ENCODE measurements around the gene A4GALT. TPM values are rescaled to one million over a fixed set of nuclear protein-coding genes. Genes with fewer than 3 reads are reported as not detected.

A4GALT gene
- total RNA-seq, 1 donor from 2014 or later = 6.0 TPM

DNA sequence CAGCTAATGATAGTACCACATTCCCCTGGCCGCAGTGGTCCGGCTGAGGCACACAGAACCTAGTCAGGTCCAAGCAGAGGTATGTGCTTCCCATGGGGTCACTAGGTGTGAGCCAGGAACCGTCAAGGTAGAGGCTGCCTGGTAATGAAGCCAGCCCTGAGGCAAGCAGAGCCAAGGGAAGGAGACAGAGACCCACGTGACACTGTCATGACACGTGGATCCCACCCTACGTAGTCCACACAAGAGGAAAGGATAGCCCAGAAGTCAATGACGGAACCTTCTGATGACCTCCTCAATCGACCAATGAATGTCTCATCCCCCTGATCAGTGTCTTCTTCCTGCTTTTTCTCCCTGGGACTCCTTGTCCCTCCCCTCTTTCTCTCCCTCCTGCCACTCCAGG, 19.0 kb downstream of the A4GALT start:
- DNase-seq = no peak

DNA sequence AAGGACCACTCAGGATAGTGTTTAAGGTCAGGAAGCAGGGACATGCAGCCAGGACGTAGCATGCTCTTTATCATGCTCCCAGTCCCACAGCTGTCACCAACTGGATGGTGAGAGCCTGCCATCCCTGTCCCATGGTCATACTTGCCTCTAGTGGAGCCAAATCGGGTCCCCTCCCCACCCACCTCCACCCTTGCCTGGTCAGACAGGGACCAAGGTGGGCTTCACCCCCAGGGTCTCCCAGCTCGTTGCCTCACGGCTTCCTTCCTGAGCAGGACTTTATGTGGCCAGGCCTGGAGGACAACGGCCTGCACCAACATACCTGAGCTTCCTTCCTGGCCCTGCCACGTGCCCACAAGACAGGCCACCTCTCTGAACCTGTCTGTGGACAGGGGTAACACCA, 19.8 kb downstream of the A4GALT start:
- DNase-seq = no peak

DNA sequence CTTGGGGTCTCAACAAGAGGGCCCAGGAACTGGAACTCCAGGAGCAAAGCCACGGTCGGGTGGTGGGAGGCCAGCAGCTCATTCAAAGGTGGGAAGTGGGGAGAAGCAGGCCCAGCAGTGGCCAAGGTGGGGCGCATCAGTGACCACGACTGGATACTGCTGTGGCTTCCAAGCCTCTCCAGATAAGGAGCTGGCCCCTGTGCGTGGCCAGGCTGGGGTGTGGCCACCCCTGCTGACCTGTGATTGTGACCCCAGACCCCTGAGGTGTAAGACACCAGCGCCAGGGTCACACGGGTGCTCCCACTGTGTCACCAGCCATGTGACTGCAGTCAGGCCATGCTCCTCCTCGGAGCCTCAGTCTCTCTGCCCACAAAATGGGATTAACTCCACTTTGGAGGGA, 20.3 kb downstream of the A4GALT start:
- DNase-seq = no peak

DNA sequence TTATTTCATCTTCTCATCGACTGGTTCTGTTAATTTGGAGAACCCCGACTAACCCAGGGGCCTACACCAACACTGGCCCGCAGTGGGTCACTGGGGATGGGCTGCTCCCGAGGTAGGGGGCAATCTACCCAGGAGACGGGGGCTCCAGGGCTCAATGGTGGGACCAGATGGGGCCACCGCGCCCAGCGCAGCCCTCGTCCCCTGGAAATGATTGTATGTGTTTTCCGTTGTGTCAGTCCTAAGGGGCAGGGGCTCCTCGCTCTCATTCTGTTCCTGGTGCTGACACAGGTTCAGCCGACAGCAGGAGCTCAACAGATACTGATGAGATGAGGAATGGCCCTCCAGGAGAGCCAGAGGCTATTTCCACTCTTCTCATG, 20.7 kb downstream of the A4GALT start:
- no peak for DNase-seq

DNA sequence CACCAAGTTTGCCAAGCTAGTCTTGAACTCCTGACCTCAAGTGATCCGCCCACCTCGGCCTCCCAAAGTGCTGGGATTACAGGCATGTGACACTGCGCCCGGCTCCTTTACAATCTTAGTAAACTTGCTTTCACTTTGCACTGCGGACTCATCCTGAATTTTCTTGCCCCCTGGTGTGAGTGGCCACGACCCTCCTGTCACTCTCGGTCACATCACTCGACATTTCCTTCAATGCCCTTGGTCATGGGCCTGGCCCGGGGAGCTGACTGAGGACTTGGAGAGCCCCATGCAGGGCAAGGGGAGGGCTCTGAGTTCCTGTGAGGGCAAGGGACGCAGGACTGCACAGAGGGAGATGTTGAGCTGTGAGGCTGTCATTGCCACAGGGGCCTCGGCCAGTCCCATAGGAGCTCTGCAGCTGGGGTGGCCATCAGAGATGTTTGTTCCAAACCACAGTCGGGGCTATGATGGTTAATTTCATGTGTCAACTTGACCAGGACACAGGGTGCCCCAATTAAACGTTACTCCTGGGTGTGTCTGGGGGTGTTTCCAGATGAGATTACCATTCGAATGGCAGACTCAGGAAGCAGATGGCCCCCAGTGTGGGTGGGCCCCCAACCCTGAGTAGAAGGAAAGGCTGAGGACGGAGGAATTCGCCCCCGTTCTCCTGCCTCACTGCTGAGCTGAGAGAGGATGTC, 21.2 kb downstream of the A4GALT start:
- DNase-seq = no peak

DNA sequence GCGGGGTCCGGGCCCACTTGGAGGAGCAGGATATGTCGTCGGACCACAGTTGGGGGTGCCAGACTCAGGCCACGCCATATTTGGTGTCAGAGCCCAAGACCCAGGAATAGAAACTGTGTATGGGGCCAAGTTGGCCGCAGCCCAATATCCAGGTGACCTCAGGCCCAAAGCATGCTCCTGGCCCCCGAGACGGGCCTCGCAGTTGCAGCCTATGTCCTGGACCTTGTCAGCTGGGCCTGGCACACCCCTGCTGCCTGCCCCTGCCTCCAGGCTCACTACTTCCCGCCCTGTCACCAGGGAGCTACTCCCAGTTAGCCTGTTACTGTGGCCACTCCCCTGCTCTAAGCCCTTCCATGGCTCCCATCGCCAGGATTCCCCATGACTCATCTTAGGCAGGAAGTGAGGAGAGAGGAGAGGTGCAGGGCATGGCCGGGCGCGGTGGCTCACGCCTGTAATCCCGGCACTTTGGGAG, 23.1 kb downstream of the A4GALT start:
- DNase-seq = peak; percentile 36

DNA sequence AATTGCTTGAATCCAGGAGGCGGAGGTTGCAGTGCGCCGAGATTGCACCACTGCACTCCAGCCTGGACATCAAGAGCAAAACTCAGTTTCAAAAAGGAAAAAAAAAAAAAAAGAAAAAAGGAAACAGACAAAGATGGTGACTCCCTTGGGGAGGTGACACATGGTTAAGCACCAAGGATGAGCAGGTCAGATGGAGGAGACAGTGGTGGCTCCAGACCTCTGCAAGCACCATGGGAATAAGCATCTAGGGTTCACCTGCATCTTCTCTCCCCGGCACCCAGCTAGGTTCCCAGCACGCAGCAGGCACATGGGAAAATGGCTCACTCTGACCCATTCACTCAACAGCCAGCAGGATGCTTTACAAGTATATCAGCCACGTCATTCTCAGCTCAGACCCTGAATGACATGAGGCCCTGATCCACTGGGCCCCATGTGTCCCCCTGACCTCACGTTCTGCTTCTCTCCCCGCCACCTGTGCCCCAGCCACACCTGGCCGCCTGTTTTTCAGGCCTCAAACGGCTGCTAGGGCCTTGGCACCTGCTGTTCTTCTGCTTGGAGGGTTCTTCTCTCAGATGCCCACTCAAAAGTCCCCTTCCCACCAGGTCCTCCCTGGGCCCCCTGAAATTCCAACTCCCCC, 24.2 kb downstream of the A4GALT start:
- no peak for DNase-seq

DNA sequence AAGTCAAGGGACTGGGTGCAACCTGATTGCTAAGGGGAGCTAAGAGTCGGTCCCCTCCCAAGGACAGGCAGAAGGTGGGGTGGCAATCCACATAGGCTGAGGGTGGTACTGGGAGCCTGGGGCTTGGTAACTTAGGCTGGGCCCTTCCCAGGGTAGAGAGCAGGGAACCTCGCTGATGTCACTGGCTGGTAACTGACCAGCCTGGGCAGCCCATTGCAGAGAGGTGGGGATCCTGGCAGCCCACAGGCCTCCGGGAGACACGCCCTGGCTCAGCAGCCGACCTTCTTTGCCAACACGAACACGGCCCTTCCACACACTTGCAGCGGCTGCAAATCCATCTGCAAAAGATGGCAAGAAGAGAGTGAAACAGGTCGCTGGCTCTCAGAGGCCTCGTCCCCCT, 25.4 kb downstream of the A4GALT start:
- no peak for DNase-seq

DNA sequence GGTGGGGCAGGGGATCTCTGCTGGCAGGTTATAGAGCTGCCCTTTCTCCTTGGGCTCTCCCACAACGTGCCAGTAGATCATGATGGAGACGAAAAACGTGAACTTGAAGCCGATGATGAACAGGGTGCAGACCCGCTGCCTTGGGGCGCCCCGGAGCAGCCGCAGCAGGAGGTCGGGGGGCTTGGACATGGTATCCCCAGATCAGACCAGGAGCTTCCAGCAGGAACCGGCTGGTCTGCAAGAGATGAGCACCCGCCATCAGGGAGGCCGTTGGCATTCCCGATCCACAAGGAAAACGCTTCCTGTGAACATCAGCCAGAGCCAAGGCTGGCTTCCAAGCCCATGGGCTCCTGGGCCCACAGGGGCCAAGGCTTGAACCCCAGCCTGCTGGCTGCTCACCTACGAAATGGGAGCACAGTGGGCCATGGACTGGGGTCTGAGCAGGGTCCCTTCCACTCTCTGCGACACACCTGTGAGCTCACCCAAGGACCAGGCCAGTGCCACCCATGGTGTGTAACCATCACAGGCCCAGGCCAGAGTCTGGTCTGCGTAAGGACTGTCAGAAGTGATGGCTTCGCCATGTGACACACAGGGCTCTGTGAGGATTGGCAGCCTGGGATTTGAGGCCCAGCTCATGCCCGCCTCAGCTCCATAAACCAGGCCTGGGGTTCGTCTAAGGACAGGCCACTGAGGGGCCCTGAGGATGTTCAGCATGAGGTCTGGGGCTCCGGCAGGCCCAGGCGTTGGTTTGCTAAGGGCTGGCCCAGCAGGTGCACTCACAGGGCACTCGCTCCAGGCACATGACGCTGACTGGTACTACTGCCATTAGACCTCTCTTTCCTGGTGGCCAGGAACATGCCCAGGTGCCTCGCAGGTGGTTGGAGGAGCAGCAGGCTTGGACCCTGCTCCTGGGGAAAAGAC, 26.6 kb downstream of the A4GALT start:
- DNase-seq = no peak

DNA sequence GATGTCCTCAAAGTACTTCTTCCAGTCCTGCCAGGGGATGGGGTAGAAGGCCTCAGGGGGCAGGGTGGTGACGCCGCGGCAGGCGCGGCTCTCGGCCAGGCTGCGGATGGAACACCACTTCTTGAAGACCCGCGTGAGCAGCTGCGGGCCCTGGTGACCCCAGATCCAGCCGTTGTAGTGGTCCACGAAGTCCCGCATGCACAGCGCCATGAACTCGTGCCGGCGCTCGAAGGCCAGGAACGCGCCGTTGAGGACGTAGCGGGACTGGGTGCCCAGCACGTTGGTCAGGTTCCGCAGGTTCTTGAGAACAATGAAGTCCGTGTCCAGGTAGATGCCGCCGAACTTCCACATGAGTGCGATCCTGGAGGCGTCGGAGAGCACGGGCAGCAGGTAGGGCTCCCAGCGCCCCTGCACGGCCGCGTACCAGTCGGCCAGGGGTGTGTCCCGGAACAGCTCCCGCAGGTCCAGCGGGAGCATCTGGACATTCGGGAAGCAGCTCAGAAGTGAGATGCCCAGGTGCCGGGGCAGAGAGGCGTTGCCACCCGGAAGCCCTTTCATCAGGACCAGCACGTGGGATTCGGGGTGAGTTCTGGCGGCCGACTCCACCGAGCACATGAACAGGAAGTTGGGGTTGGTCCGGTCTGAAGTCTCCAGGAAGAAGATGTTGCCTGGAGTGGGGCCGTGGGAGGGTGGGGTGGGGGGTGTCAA, 27.5 kb downstream of the A4GALT start:
- DNase-seq = no peak

DNA sequence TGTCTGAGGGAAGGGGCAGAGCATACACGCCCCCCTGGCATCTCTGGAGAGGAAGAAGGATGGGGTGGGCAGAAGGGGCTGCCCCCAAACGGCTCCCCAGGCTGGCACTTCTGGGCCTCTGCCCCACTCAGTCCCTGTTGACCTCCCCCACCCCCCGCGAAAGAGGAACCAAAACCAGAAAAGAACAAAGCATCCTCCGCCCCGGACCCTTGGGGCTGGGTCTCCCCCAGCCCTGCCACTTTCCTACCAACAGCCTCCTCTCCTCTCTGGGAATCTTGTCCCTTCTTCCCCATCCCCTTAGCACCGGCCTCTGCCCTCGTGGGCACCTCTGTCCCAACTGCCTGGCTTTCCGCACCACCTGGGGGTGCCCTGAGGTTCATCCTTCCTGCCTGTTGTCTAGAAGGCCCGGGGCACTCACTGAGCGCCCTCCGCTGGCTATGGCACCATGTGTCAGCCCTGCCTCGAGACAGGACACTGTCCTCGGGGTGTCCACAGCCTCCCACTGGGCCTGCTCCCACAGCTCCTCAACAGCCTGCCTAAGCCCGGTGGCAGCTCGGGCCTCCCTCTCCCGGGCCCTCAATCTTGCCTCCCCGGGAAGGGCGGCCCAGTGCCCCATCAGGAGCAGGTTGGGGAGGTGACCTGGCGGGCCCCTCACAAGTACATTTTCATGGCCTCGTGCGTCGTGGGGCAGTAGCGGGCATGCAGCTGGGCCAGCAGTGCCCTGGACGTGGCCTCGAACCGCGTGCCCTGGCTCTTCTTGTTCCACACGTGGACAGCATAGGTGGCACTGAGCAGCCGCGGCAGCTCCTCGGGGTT, 28.2 kb downstream of the A4GALT start:
- DNase-seq = no peak

DNA sequence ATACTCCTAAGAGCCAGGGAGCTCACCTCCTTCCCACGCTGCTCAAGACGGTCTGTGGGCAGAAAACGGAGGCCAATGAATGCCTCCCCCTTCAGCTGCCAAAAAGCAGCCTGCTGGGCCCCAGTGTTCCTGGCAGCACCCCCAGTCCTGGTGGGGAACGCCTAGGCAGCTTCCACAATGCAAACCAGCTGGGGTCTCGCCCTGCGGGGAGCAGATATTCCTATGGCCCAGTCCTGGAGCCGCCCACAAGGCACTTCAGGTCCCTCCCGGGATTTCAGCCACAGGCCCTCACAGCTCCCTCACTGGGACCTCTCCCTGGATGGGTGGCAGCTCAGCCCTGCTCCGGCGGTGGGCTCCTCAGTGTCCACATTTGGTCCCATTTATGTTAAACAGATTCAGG, 29.2 kb downstream of the A4GALT start:
- no peak for DNase-seq

DNA sequence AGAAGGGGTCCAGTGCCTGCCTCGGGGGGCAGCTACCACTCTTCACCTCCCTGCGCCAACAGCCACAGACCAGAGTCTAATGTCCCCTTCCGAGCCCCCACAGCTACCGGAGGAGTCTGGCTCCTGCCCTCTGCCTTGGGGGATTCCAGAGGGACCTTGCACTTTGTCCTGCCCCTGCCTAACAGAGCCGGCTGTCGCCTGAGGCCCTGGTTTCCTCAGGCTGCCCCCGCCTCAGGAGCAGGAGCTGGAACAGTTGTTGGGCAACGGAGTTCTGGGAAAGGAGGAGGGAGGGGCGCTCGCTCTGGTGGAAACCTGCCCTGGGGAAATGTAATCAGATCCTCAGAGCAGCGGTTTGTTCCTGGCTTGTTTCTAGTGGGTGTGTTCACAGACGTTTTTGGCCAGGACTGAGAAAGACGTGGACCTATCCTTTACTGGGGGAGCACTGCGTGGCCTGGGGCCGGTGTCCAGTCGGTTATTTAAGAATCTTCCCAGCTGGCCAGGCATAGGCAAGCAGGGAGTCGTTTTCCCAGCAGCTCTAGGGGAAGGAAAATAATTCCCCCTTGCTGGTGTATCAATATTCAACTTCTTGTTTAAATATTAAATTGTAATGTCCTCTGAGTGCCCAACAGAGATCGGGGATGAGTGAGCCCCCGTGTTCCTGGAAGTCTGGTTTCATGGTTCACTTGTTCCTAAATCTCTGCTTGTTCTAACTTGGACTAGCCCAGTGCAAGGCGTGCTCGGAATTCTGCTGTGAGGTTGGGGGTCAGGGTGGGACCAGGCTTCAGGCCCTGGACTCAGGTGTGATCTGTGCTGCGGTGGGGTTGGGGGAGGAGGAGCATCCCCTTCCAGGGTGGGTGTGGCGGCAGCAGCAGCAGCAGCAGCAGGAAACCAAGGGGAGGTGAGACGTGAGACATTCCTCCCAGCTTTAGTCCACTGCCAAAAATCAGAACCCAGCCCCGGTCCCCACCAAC, 32.1 kb downstream of the A4GALT start:
- DNase-seq = peak; percentile 94

DNA sequence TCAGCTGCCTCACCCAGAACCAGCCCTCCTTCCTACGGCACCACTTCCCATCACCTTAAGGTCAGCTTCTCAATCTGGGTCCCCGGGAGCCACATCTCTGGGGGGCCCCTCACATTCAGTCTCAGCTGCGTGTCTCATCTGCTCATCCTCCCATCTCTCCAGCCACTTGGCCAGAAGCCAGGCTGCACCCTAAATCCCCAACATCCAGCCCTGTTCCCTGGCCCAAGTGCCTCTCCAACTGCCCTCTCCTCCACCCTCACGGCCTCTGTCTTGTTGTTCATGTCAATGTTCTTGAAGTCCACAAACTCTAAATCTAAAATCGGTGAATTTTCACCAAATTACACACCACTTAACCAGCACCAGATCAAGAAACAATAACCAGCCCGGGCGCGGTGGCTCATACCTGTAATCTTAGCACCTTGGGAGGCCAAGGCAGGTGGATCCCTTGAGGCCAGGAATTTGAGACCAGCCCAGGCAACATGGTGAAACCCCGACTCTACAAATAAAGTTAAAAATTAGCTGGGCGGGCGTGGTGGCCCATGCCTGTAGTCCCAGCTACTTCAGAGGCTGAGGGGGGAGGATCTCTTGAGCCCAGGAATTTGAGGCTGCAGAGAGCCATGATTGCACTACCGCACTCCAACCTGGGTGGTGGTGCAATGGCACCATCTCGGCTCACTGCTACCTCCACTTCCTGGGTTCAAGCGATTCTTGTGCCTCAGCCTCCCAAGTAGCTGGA, 33.7 kb downstream of the A4GALT start:
- DNase-seq = no peak

DNA sequence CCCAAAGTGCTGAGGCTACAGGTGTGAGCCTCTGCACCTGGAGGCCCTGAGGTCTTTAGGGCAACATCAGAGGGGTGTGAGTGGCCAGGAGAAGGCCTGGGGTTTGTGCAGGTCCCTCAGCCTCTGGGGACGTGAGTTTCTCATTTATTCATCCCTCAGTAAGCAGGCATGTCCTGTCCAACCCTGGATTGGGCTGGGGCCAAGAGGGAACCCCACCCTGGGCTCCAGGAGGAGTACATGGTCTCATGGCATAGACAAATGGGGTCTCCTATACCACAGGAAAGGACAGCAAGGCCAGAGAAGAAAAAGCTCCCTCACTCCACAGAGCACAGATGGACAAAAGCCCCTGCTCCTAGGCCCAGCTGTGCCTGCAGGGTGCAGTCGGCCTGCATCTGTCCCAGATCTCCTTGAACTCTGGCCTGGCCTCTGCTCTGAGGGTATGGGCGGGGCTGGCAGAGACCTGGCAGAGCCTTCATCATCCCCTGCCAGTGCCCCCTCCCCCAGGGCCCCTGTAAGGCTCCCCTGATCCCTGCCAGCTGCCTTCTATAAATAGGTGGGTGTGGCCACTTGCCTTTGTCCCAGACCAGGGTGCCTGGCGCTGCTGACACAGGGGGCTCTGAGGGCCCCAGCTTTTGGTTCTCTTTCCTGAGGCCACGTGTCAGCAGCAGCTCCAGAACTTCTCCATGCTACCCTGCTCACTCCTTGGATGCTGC, 34.6 kb downstream of the A4GALT start:
- no peak for DNase-seq

DNA sequence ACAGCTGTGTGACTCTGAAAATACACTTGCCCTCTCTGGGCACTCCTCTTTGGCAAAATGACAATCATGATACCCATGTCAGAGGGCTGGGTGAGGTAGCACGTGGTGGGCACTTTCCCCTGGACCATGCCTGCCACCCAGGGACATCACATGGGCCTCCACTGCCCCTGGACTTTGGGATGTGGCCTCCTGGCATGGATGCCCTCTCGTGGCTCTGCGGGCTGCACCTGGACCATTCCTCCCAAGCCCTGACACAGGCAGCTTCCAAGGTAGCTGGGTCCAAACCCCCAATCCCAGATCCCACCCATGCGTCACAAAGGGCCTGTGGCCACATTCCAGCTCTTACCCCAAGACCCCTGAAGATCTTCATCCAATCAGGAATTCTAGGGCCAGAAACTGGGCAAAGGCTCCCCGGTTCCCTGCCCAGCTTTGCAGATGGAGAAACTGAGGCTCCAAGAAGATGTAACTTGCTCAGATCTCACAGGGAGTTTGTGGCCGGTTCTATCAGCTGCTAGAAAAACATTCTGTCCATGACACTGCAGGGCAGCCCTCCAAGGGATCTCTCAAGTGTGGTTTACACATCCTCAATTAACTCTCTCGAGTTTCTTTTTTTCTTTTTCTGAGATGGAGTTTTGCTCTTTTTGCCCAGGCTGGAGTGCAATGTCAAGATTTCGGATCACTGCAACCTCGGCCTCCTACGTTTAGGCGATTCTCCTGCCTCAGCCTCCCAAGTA, 36.0 kb downstream of the A4GALT start:
- DNase-seq = no peak

DNA sequence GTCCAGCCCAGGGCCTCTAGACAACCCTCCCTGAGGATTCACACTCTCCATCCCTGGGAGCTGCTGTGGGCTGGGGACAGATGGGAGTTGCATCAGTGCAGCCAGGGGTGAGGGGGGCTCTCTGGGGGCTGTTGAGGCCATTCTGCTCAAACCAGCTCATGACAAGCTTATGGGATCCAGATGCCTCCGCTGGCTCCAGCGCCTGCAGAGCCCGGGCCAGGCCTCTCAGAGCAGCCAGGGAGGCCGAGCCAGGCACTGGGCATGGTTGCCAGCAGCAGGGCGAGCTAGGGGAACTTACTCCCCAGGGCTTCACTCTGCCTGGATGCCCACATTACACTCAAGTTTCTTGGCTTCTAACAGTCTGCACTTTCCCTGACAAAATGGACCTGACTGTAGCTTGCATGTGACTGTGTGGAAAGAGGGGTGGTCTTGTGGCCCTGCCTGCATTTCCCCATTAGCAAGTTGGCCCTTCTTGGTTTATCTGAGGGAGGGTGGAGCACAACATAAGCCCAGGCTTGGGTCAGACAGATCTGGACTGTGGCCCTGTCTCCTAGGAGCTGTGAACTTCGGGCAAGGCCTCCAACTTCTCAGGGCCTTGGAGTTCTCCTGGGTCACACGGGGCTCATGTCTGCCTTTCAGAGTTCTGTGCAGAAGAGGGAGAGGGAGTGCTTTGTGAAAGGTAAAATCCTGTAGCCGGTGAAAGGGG, 36.9 kb downstream of the A4GALT start:
- DNase-seq = no peak
